NCI-H510A (cell line): ENCODE measurements around the gene TSR3.

Experiments used
- DNase-seq: peaks from one replicate; lab custom pipeline; 2025; lab: John Stamatoyannopoulos, UW

Gene TSR3

GRCh38 chr16:1351215-1351581, 480 bp downstream of the TSR3 start:
- no peak for DNase-seq

- DNase-seq = no peak
These were observed 987 bp downstream of the TSR3 start for GRCh38 chr16:1350691-1351090.

- DNase-seq = no peak
These were observed 1.7 kb downstream of the TSR3 start for GRCh38 chr16:1349951-1350350.

GRCh38 chr16:1349351-1349750, 2.3 kb downstream of the TSR3 start:
- no peak for DNase-seq

GRCh38 chr16:1348926-1349325, 2.8 kb downstream of the TSR3 start:
- no peak for DNase-seq

- DNase-seq = no peak
These were observed 3.2 kb downstream of the TSR3 start for GRCh38 chr16:1348441-1348840.

GRCh38 chr16:1347962-1348361, 3.7 kb downstream of the TSR3 start:
- DNase-seq = no peak

- no peak for DNase-seq
These were observed 4.3 kb downstream of the TSR3 start for GRCh38 chr16:1347286-1347855.

GRCh38 chr16:1346422-1347285, 5.0 kb downstream of the TSR3 start:
- DNase-seq = no peak

- DNase-seq = no peak
These were observed 5.8 kb downstream of the TSR3 start for GRCh38 chr16:1345651-1346421.

GRCh38 chr16:1345087-1345486, 6.6 kb downstream of the TSR3 start:
- DNase-seq = no peak

GRCh38 chr16:1344499-1344898, 7.2 kb downstream of the TSR3 start:
- no peak for DNase-seq

- no peak for DNase-seq
These were observed 8.0 kb downstream of the TSR3 start for GRCh38 chr16:1343428-1344242.

GRCh38 chr16:1342526-1343427, 8.9 kb downstream of the TSR3 start:
- peak; percentile 89 for DNase-seq

GRCh38 chr16:1341495-1342420, 9.9 kb downstream of the TSR3 start:
- DNase-seq = no peak

- DNase-seq = no peak
These were observed 10.8 kb downstream of the TSR3 start for GRCh38 chr16:1340730-1341494.

GRCh38 chr16:1338855-1339675, 12.6 kb downstream of the TSR3 start:
- DNase-seq = no peak

- no peak for DNase-seq
These were observed 13.5 kb downstream of the TSR3 start for GRCh38 chr16:1338119-1338730.
